ENCODE results near the gene ADCY2.

GRCh38 chr5:7398596-7399280 is 2.8 kb downstream of the ADCY2 start:
- TF ChIP-seq POLR2A (IDR thresholded peaks at IDR 0.05): no peak
- TF ChIP-seq, protein P1, sequence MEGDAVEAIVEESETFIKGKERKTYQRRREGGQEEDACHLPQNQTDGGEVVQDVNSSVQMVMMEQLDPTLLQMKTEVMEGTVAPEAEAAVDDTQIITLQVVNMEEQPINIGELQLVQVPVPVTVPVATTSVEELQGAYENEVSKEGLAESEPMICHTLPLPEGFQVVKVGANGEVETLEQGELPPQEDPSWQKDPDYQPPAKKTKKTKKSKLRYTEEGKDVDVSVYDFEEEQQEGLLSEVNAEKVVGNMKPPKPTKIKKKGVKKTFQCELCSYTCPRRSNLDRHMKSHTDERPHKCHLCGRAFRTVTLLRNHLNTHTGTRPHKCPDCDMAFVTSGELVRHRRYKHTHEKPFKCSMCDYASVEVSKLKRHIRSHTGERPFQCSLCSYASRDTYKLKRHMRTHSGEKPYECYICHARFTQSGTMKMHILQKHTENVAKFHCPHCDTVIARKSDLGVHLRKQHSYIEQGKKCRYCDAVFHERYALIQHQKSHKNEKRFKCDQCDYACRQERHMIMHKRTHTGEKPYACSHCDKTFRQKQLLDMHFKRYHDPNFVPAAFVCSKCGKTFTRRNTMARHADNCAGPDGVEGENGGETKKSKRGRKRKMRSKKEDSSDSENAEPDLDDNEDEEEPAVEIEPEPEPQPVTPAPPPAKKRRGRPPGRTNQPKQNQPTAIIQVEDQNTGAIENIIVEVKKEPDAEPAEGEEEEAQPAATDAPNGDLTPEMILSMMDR (IDR thresholded peaks at IDR 0.05): no peak

Data from stomach (tissue), 4 donors.